Kidney (tissue), 14 donors: ENCODE data around the gene MTERF1. TPM values are rescaled to one million over a fixed set of nuclear protein-coding genes. Genes with fewer than 3 reads are reported as not detected.

Experiments used
- DNase-seq, 5 donors: peaks; one replicate each; pipeline ENCODE4 v3.0.0-alpha.2; 2013 to 2020
- FAIRE-seq: peaks from 2 replicates; lab custom pipeline; 2012; peaks lifted over from hg19 to GRCh38; lab: Jason Lieb, UNC
- H3K27ac ChIP-seq, 2 donors: one replicate each; pipeline ENCODE4 v1.7.0; 2013; ENCODE audit warnings: low read depth in 2 of 2, low read length in 2 of 2, inconsistent platforms in 1 of 2
- H3K27me3 ChIP-seq: one replicate; pipeline ENCODE4 v1.7.1; 2013; ENCODE audit warnings: low read length, inconsistent platforms; ENCODE audit not compliant: control insufficient read depth, insufficient read depth
- H3K36me3 ChIP-seq, 3 donors: one replicate each; pipeline versions ENCODE4 v1.7.0 to v1.7.1; 2013; ENCODE audit warnings: low read length in 3 of 3, control low read depth in 1 of 3, inconsistent platforms in 1 of 3; ENCODE audit not compliant: insufficient read depth in 3 of 3, control insufficient read depth in 2 of 3
- H3K4me1 ChIP-seq, 3 donors: one replicate each; pipeline versions ENCODE4 v1.7.0 to v1.7.1; 2013; ENCODE audit warnings: low read length in 3 of 3, inconsistent platforms in 1 of 3, low read depth in 1 of 3; ENCODE audit not compliant: control insufficient read depth in 2 of 3, insufficient read depth in 2 of 3
- H3K4me3 ChIP-seq, 3 donors: one replicate each; pipeline versions ENCODE4 v1.7.0 to v1.8.1; 2013; ENCODE audit warnings: low read length in 3 of 3, control low read depth in 1 of 3, inconsistent platforms in 1 of 3
- H3K9ac ChIP-seq, 3 donors: one replicate each; pipeline versions ENCODE4 v1.7.0 to v1.7.1; 2013; ENCODE audit warnings: low read length in 3 of 3, control low read depth in 1 of 3, inconsistent platforms in 1 of 3
- H3K9me3 ChIP-seq, 3 donors: one replicate each; pipeline versions ENCODE4 v1.7.0 to v1.7.1; 2013; ENCODE audit warnings: low read length in 3 of 3, control low read depth in 1 of 3, inconsistent platforms in 1 of 3; ENCODE audit not compliant: control insufficient read depth in 2 of 3, insufficient read depth in 1 of 3
- CTCF ChIP-seq: IDR thresholded peaks from 3 replicates; pipeline ENCODE4 v1.5.1; 2012; ENCODE audit warnings: mild to moderate bottlenecking, moderate library complexity, borderline replicate concordance; ENCODE audit not compliant: insufficient read depth; ENCODE audit errors: extremely low read depth
- intact Hi-C: fragments of 100-400 bp; cut with DNase I; formaldehyde crosslinking; loops from one replicate; pipeline ENCODE4 v1.11.1; 2022
- polyA plus RNA-seq: library from polyadenylated mRNA; stranded (reverse); fragments of 350-450 nt; fragmentation: Illumina TruSeq; extraction: RNeasy Lipid Tissue Mini Kit (QIAGEN cat#74804); gene quantifications from one replicate; pipeline ENCODE4 v1.2.3, GENCODE V29; 2014; ENCODE audit warnings: low read depth, low replicate concordance; ENCODE audit not compliant: insufficient read depth
- total RNA-seq: library from RNA; stranded (reverse); fragmentation: NEBNext Ultra II Directional; extraction: Animal tissue kit (Norgen Biotek cat#: 25700); gene quantifications from one replicate; pipeline ENCODE4 v1.2.1, GENCODE V29; 2021
- donor health status: control.
- donor health status: control.
- donor health status: control.
- donor health status: control.
- donor health status: control.
- donor health status: DM: yes; HTN: yes; CAD: no.
- donor health status: Normal renal cell carcinoma (clear cell type).

The MTERF1 gene
- total and polyA plus RNA-seq, 2 donors from 2014 or later, result 10.1 to 14.6 TPM

- TF ChIP-seq CTCF, result no peak
- FAIRE-seq (no peak), DNase-seq (no peak)
- Histone ChIP-seq H3K4me3 (no peak overlapping the region), H3K9me3 (no peaks in the 10 kb centered on the region), H3K27me3 (no peaks in the 10 kb centered on the region), H3K27ac (no peak overlapping the region), H3K4me1 (peaks cover 0 to 3% (median 2%) of the 10 kb centered on the region in 3 donors), H3K36me3 (peaks cover 0 to 8% (median 0%) of the 10 kb centered on the region in 3 donors), H3K9ac (no peak overlapping the region)
- intact Hi-C loops, result no loop called here
These were observed 4.7 kb downstream of the MTERF1 start for GRCh38 chr7:91875851-91876250.

GRCh38 chr7:91872928-91873327, 7.6 kb downstream of the MTERF1 start:
- no peaks in the 10 kb centered on the region for H3K9me3 ChIP-seq
- H3K27me3 ChIP-seq, result no peaks in the 10 kb centered on the region
- intact Hi-C loops, result no loop called here
- DNase-seq, result no peak
- no peaks in the 10 kb centered on the region for H3K4me1 ChIP-seq
- H3K27ac ChIP-seq, result no peak overlapping the region
- no peak overlapping the region for H3K9ac ChIP-seq
- FAIRE-seq, result no peak
- no peak for TF ChIP-seq CTCF
- peaks cover 0 to 8% (median 0%) of the 10 kb centered on the region in 3 donors for H3K36me3 ChIP-seq
- H3K4me3 ChIP-seq, result no peak overlapping the region

GRCh38 chr7:91872069-91872468, 8.4 kb downstream of the MTERF1 start:
- intact Hi-C loops, result no loop called here
- Histone ChIP-seq H3K9ac (no peak overlapping the region), H3K36me3 (peaks cover 0 to 8% (median 0%) of the 10 kb centered on the region in 3 donors), H3K4me3 (no peak overlapping the region), H3K27ac (no peak overlapping the region), H3K9me3 (no peaks in the 10 kb centered on the region), H3K4me1 (no peaks in the 10 kb centered on the region), H3K27me3 (no peaks in the 10 kb centered on the region)
- TF ChIP-seq CTCF, result no peak
- DNase-seq (no peak), FAIRE-seq (no peak)

GRCh38 chr7:91869661-91870060, 10.8 kb downstream of the MTERF1 start:
- intact Hi-C loops, result no loop called here
- Histone ChIP-seq H3K27me3 (no peaks in the 10 kb centered on the region), H3K36me3 (peaks cover 0 to 8% (median 0%) of the 10 kb centered on the region in 3 donors), H3K4me3 (no peak overlapping the region), H3K4me1 (no peaks in the 10 kb centered on the region), H3K27ac (no peak overlapping the region), H3K9ac (no peak overlapping the region), H3K9me3 (no peaks in the 10 kb centered on the region)
- no peak for FAIRE-seq
- TF ChIP-seq CTCF, result no peak
- DNase-seq, result no peak
